ENCODE results near the gene WWOX.

The WWOX gene

DNA sequence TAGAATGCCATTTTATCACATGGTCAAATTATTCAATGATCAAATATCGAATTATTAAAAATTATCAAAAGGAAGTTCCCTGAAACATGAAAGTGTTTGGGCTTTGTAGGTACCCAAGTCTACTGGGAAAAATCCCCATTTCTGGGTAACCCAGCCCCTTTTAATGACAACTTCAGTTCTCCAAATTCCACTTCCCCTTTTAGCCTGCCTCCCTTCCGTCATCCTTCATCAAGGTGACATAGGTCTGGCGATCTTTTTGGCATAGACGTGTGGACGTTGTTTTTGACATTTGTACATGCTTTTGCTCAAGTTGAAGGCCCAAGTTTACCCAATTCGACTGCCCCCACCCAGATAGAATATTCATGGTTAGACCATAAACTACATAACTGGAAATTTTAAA is 840.1 kb downstream of the WWOX start:
- no peak for DNase-seq

DNA sequence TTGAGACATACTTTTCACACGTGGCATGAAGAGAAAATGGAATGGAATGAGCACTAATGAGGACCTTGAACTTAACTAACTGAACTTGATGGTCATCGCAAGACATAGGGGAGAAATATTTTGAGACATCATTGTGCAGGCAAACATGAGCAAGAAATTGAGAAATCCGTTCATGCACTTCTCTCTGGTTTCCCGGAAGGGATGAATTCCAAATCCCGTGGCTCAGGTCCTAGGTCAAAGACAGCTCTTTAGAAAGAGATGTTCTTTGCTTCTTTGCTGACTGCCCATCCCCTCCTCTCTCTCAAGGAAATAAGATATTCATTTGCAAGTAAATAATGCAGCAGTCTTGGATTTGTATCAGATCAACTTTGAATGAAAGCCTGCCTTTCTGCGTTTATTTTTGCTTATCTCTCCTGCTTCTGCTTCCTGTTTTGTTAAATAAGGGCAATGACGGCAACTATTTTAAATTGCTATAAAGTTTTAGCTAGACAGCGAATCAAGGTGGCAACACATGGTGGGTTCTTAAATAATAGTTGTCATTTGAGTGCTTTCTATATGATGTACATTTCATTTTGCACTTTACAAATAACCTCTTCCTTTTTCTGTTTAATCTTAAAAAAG is 843.3 kb downstream of the WWOX start:
- no peak for DNase-seq

DNA sequence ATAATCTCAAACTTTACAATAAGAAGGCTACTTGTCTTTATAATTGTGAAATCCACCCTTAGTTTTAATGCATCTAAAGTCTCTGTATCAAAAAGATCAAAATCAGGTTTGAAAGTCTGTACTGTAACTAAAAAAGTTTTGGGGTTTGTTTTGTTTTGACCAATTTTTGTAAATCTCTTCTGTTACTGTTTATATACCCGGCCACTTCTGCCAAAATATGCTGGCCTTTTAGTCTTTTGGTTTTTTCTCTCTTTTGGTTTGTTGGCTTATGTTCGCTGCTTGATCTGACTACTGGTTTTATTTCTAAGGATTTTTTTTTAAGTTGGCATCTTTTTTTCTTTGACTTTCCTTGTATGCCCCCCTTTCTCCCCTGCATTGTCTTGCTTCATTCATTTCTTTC is 845.9 kb downstream of the WWOX start:
- no peak for DNase-seq

DNA sequence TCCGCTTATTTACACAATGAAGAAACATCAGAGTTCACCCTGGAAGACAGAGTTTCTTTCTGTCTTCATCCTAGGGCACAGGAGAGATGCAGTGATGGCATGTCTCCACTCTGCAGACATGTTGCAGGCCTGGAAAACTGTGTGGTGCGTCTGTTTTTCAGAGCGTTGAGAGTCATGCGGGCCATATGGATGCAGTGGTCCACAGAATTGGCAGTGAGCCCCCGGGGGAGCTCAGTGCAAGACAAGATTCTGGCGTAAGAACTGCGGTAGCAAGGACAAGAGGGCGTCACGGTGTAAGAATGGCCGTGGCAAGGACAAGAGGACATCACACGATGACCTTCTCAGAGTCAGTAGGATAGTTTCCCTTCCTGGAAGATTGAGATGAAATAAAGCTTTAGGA is 847.1 kb downstream of the WWOX start:
- no peak for DNase-seq

DNA sequence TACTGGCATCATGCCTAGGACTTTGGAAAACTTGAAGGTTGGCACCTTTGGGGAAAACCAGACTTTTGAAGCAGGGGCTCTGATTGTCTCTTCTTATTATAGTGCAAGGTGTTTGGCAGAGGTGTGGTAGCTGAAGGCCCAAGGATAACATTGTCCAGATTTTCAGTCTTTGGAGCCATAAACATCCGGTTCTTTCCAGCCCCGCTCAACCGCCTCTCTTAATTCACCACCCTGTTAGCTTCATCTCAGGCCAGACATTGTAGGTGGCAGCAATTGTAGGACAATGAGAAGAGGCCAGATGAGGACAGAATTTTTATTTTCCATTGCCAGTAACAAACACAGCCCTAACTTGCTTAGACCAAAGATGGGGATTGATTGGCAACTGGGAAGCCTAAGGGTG is 851.3 kb downstream of the WWOX start:
- no peak for DNase-seq

DNA sequence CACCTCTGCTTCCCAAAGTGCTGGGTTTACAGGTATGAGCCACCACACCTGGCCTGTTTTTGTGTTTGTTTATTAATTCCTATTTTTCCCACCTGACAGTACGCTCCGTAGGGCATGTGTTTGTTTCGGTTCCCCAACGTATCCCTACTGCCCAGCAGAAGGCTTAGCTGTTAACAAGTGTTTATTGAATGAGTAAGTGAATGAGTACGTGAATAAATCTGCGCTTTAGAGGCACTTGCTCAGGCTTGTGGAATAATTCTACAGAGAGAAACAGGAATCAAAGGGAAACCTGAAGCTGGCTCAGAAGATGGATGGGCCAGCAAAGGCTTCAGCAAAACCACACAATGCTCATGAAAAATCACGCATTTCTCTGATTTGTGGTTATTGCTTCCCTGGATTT is 853.2 kb downstream of the WWOX start:
- DNase-seq = no peak

DNA sequence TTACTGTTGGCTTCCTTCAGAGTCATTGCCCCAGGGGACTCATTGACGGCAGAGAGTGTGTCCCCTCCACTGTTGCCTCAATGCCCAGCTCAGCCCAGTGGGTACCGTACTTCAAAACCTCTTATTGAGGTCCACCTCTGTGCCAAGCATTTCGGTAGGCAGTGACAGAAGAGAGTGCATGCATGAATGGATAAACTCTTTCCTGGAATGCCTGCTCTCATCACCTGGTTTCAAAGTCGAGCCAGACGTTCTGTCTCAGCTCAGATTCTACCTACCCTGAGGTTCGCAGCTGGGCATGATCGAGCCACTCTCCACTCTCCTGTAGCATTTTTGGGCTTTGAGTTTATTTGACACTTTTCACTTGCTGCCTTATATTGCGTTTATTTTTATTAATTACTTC is 854.1 kb downstream of the WWOX start:
- DNase-seq = no peak

DNA sequence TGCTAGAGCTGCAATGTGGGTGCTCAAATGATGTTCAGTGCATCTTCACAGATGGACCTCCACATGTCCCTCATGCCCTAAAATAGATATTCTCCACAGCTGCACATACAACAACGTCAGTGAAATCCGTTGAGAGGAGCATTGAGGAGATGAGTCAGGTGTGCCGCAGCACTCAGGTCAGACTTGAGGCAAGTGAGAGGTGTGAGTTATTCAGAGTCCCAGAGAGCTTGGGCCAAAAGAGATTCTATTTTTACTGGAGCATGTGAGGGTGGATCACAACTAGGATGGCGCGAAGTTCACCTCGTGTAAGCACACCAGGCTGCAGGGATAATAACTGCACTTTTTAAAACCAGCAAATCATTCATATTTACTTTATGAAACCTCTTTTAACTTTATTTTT is 855.8 kb downstream of the WWOX start:
- DNase-seq = no peak

DNA sequence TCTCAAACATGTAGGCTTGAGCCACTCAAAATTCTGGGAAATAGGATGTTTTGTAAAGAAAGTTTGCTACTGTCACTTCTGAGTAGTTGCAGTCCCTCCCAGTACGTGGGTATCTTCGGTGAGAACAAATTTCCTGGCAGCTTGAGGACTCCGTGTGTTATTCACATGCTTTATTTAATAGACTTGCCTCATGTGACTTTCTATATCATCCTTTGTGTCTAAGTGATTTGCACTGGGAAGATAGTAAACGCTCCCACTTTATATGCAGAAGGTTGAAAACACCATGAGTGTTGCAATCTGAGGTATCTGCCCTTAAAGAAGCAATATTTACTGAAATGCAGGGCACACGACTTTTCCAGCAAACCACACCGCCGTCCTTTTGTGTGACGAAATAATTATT is 857.4 kb downstream of the WWOX start:
- DNase-seq = no peak

DNA sequence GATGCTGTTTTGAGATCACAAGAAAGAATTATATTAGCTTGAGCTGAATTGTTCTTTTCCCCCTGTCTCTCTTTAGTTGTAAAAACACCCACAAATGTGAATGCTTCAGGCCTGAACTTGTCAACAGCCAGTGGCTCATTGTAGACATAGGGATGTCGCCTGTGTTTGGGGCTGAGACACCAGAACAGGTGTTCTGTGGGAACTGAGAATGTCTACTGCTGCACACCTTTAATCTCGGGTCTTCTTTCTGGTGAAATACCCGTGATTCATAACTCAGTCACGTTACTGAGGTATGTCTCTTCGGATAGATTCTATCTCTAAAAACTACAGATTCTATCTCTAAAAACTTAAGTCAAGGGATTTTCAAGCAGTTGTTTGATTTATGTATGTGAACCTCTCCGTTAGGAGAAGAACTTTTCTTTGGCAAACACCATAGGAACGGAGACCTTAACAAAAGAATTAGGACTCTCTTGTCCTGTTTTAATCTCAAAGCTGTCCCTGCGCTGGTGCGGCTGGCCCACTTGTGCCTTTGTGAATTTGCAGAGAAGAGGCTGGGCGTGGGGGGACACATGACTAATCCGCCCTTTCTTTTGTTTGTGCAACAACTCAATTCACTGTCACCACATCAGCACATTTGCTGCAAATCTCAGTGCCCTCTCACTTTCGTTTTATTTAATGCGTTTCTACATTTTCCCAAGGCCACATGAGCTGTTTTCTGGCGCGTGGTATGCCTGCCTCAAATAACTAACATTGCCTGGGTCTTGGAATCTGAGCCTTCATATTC is 858.1 kb downstream of the WWOX start:
- DNase-seq = no peak

DNA sequence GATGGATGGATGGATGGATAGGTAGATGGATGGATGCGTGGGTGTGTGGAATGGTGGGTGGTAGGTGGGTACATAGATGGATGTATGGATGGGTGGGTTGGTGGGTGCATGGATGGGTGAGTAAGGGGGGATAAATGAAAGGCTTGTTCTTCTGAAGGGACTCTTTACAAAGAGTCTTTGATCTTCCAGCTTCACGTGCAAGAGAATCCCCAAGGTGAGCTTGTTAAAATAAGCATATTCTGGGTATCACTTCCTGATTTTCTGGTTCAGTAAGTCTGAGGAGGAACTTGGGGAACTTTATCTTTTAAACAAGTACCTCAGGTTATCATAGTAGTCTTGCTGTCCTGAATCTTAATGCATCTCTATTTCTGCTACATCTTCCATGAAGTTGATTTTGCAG is 862.0 kb downstream of the WWOX start:
- no peak for DNase-seq

DNA sequence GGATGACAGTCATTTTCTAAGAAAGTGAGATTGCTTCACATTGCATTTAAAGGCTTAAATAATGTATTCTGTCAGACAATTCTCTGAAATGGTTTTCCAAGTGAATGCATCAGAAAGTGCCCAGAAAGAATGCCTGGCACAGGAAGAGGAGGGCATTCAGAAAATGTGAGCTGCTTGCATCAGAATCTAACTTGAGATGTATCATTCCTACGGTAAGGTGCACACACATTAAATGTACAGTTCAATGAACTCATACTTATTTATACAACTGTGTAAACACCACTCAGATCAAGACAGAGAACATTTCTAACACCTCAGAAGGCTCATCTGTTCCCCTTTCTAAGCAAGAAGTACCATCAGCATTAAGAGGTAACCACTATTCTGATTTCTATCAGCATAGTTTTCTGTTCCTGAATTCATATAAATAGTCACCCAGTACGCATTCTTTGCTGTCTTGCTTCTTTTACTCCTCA is 863.0 kb downstream of the WWOX start:
- no peak for DNase-seq

DNA sequence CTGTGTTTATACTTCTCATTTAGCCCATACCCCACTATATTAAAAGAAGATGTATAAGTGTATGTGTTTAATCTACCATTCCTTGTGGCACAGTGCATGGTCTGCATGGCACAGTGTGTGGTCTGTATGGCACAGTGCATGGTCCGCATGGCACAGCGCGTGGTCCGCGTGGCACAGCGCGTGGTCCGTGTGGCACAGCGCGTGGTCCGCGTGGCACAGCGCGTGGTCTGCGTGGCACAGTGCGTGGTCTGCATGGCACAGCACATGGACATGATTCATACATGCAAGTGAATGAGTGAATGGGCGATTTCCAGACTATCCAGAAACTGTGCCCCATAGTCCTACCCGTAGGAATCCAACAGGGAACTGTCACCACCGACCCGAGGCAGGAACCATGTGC is 868.5 kb downstream of the WWOX start:
- DNase-seq = no peak

DNA sequence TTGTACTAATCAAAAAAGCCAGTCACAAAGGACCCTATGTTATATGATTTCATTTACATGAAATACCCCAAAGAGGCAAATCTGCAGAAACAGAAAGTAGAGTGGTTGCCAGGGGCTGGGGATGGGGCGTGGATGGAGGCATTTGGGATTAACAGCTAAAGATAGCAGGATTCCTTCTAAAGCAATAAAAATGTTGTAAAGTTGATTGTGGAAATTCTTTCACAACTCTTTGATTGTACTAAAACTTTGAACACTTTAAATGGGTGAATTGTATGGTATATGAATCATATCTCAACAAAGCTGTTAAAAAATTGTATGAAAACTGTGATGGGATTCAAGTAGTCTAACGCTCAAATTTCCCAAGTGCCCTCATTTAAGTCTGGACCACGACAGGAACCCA is 870.3 kb downstream of the WWOX start:
- no peak for DNase-seq

DNA sequence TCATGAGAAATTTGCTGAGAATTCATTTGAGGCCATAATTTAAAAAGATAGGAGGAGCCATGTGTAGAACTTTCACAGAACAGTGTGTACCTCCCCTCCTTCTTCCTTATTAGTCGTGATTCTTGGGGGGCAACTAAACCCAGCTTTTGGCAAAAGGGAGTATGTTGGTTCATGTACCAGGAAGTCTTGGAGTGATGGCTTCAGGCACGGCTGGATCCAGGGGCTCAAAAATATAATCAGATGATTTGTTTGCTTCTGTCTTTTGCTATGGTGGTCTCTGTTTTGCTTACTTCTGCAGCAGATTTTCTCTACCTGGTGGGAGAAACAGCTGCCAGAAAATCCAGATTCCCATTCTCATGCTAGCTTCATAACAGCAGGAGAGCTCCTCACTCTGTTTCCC is 871.2 kb downstream of the WWOX start:
- DNase-seq = no peak

DNA sequence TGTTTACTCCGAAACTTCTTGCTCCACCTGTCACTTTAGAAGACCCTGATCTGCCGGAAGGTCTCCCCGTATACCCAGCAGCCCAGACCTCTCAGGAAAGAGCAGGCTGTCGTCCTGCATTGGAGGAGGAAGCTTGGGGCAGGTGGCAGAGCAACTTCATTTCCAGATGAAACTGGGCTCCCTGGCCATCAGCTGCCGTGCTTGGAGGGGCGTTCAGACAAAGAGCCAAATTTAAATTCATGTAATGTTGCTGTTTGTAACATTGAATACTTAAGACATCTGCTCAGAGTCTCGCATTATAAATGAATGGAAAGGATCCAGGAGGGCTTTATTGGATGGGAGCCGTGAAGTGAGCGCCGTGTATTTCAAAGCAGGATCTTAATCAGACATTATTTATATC is 872.6 kb downstream of the WWOX start:
- no peak for DNase-seq

DNA sequence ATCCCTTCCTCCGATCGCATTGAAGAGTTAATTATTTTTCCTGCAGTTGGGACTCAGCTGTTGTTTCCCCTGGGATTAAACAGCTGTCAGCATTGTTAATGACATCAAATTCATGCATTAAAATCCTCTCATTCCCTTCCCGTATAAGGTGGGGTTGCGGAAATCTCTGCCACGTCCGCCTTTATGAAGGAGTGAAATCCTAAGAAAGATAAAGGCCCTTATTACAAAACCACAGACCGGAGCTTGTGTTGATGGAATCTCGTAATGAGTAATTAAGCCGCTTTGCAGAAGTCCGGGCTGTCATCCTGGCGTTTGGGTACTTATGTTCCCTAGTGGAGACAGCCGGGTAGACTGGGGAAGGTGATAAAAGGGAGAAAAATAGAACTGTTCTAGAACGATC is 873.5 kb downstream of the WWOX start:
- no peak for DNase-seq

DNA sequence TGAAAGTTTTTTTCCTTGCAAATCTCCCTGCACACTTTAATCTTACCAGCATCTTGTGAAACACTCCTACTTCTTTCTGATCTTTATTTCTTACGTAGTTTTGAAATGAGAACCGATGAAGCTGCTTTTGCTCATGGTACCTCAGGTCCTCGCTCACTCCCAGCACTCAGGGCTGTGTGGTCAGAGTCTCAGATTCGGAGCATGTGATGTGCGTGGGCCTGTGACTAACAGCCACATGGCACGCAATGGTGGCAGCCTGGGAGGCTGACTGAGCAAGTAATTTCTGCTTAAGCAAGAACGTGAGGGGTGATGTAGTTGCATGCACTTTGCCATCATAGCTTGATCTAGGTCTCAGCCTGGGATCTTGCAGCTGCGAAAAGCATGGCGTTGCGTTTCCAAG is 876.8 kb downstream of the WWOX start:
- DNase-seq = no peak

DNA sequence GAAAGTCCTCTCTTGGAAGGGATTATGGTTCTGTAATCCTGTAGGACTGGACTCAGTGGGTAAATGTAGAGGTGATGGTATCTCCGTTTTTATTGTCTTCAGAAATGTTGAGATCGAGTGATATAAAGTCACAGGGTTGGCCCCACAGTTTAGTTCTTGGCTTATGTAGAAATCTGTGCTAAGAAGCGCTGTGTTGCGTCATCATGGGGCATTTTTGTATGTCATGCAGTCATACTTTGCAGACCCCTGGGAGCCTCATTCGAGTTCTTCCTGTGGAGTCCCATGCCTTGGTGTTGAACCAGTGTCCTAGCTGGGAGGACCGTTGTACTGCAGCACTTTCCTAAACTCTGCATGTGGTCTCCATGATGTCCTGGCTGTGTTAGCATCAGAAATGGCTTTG is 881.4 kb downstream of the WWOX start:
- no peak for DNase-seq

DNA sequence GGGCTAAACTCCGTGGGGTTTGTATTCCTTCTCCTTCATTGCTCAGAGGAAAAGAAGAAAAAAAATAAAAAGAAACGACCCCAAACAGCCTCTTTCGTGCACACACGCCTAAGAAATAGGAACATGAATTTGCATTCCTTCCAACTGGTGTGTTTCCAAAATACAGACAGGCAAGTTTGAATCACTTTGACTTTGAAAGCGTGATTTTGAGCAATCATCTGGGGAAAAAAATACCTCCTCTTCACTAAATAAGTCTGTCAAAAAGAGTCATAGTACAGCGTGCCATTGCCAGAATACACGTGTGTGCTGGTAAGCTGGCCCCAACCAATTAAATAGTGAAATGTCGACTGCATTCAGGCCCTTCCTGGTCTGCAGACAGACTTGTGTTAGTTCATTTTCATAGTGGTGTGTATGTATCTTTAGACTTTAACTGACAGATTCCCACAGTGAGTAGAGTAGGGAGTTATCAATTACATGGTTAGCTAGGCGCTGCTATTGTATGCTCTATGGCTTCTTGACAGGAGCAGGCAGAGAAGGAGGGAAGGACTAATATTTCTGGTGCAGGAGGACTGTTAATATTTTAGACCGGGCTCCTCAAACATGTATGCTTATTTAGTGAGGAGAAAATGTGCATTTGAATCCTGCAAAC is 882.8 kb downstream of the WWOX start:
- DNase-seq = no peak

DNA sequence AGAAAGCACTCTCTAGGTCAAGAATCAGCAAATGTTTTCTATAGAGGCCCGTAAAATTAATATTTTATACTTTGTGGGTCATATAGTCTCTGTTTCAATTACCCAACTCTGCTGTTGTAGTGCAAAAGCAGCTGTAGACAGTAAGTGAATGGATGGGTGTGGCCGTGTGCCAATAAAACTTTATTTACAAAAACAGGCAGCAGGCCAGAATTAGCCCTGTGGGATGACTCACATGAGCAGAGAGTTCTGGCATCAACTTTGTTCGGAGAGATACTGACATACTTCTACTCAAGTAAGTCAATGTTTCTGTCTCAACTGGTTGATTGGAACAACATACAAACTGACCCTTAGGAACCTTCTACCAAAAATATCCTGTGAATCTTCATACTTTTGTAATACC is 884.9 kb downstream of the WWOX start:
- no peak for DNase-seq

DNA sequence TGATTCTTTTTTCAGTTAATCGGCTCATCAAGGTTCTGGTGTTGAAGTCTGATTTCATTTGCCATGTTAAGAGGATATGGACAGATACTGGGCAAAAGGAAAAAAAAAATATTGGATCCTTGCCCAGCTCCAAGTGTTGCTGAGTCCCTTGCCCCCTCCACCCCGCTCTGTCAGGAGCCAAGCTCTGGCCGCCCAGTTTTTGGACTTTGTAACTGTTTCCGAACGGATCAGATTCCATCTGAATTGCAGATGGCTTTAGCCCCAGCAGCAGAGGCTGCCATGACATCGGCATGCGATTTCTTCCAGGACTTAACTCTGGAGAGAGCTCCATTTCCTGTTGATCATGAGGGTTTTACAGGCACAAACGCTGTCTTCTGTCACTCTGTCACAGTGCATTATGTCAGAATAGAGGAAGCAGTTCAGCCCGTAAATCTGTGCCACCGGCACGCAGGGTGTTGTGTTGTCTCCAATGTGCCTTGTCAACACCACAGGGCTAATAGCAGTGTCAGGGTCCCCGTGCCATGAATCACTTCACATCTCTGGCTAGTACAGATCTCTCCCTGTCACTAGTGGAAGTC is 885.5 kb downstream of the WWOX start:
- no peak for DNase-seq

DNA sequence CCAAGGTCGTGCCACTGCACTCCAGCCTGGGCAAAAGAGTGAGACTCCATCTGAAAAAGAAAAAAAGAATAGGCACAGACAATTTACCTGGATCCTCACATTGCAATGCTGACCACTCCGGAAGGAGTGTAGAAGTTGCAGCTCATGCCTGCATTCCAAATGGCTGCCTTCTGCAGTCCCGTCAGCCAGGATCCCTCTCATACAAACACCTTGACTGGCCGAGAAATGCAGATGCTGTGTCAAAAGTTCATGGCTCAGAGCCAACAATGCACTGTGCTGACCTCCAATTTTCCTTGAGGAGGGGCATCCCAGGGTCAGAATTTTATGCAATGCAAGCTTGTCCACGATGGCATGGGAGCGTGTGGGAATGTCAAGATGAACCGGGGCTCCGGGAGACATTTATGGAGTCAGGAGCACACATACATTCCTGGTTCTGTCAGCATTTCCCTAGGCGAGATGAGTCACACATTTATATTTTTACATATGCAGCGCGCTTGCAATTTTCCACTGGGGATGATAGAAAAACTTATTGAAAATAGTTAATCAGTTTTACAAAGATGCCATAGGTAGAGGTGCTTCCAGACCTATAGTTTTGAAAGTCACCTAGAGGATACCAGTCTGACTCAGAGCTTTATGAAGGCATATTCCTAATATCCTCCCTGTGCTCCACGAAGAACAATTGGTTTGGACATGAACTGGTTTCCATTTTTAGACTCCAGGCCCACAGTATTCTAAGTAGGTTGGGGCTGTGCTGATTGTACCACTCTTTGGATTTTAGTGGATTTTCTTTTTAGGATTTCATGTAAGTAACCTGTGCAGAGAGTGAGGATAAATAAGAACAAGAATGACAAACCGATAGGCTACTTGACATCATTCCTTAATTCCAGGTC is 886.5 kb downstream of the WWOX start:
- no peak for DNase-seq
